ENCODE measurements around the gene LINC01488. TPM values are rescaled to one million over a fixed set of nuclear protein-coding genes. Genes with fewer than 3 reads are reported as not detected.

Gene LINC01488
- total and polyA plus RNA-seq, 9 donors = 0.04 to 0.16 (median 0.10) TPM; not detected in 2

GRCh38 chr11:69445131-69445470 is 36.4 kb upstream of the LINC01488 start:
- Histone ChIP-seq H3K27ac (ENCODE audit: low read length) (peak overlapping the region; percentile 98), H3K9me3 (replicated peaks; ENCODE audit: control insufficient read depth, low read depth, low read length) (no peaks in the 10 kb centered on the region), H3K36me3 (ENCODE audit: control insufficient read depth, insufficient read depth, low read length) (no peaks in the 10 kb centered on the region), H3K4me3 (ENCODE audit: low read length) (no peak overlapping the region), H3K27me3 (ENCODE audit: control insufficient read depth, insufficient read depth, low read length) (peaks cover under 1% of the 10 kb centered on the region), H3K4me1 (ENCODE audit: control insufficient read depth, insufficient read depth, low read length) (peaks cover 63% of the 10 kb centered on the region)
- WGBS (ENCODE audit: insufficient coverage) = 62% methylated on average over 7 of the region's 11 CpGs
- peak; percentile 52 for DNase-seq

- Histone ChIP-seq H3K27ac (ENCODE audit: low read length) (no peak overlapping the region), H3K36me3 (ENCODE audit: control insufficient read depth, insufficient read depth, low read length) (no peaks in the 10 kb centered on the region), H3K9me3 (replicated peaks; ENCODE audit: control insufficient read depth, low read depth, low read length) (no peaks in the 10 kb centered on the region), H3K4me1 (ENCODE audit: control insufficient read depth, insufficient read depth, low read length) (peaks cover 68% of the 10 kb centered on the region), H3K27me3 (ENCODE audit: control insufficient read depth, insufficient read depth, low read length) (peaks cover 3% of the 10 kb centered on the region), H3K4me3 (ENCODE audit: low read length) (no peak overlapping the region)
- WGBS (ENCODE audit: insufficient coverage) = 90% methylated on average over 7 of the region's 11 CpGs
- no peak for DNase-seq
Observed at GRCh38 chr11:69446108-69446507, 35.4 kb upstream of the LINC01488 start.

GRCh38 chr11:69447786-69448185 is 33.7 kb upstream of the LINC01488 start:
- no peak overlapping the region for H3K27ac ChIP-seq (ENCODE audit: low read length)
- H3K27me3 ChIP-seq (ENCODE audit: control insufficient read depth, insufficient read depth, low read length) = peaks cover 3% of the 10 kb centered on the region
- H3K36me3 ChIP-seq (ENCODE audit: control insufficient read depth, insufficient read depth, low read length) = no peaks in the 10 kb centered on the region
- DNase-seq = no peak
- H3K9me3 ChIP-seq (replicated peaks; ENCODE audit: control insufficient read depth, low read depth, low read length) = no peaks in the 10 kb centered on the region
- whole genome bisulfite sequencing (ENCODE audit: insufficient coverage) = 68% methylated on average over 6 of the region's 7 CpGs
- H3K4me3 ChIP-seq (ENCODE audit: low read length) = no peak overlapping the region
- H3K4me1 ChIP-seq (ENCODE audit: control insufficient read depth, insufficient read depth, low read length) = peaks cover 59% of the 10 kb centered on the region

- H3K27ac ChIP-seq (ENCODE audit: low read length) = peak overlapping the region; percentile 91
- no peaks in the 10 kb centered on the region for H3K9me3 ChIP-seq (replicated peaks; ENCODE audit: control insufficient read depth, low read depth, low read length)
- 67% methylated on average over 13 of the region's 15 CpGs for WGBS (ENCODE audit: insufficient coverage)
- H3K36me3 ChIP-seq (ENCODE audit: control insufficient read depth, insufficient read depth, low read length) = no peaks in the 10 kb centered on the region
- DNase-seq = no peak
- H3K27me3 ChIP-seq (ENCODE audit: control insufficient read depth, insufficient read depth, low read length) = peaks cover 3% of the 10 kb centered on the region
- H3K4me1 ChIP-seq (ENCODE audit: control insufficient read depth, insufficient read depth, low read length) = peaks cover 50% of the 10 kb centered on the region
- H3K4me3 ChIP-seq (ENCODE audit: low read length) = no peak overlapping the region
Observed at GRCh38 chr11:69448471-69449284, 32.8 kb upstream of the LINC01488 start.

GRCh38 chr11:69449320-69450063 is 32.0 kb upstream of the LINC01488 start:
- Histone ChIP-seq H3K4me1 (ENCODE audit: control insufficient read depth, insufficient read depth, low read length) (peaks cover 42% of the 10 kb centered on the region), H3K36me3 (ENCODE audit: control insufficient read depth, insufficient read depth, low read length) (no peaks in the 10 kb centered on the region), H3K4me3 (ENCODE audit: low read length) (no peak overlapping the region), H3K9me3 (replicated peaks; ENCODE audit: control insufficient read depth, low read depth, low read length) (no peaks in the 10 kb centered on the region), H3K27me3 (ENCODE audit: control insufficient read depth, insufficient read depth, low read length) (peaks cover 3% of the 10 kb centered on the region), H3K27ac (ENCODE audit: low read length) (peak overlapping the region; percentile 91)
- WGBS (ENCODE audit: insufficient coverage) = 29% methylated on average over 29 of the region's 29 CpGs
- peak; percentile 88 for DNase-seq

GRCh38 chr11:69450064-69450856 is 31.2 kb upstream of the LINC01488 start:
- Histone ChIP-seq H3K4me3 (ENCODE audit: low read length) (no peak overlapping the region), H3K36me3 (ENCODE audit: control insufficient read depth, insufficient read depth, low read length) (no peaks in the 10 kb centered on the region), H3K27me3 (ENCODE audit: control insufficient read depth, insufficient read depth, low read length) (peaks cover 3% of the 10 kb centered on the region), H3K27ac (ENCODE audit: low read length) (peak overlapping the region; percentile 91), H3K4me1 (ENCODE audit: control insufficient read depth, insufficient read depth, low read length) (peaks cover 34% of the 10 kb centered on the region), H3K9me3 (replicated peaks; ENCODE audit: control insufficient read depth, low read depth, low read length) (no peaks in the 10 kb centered on the region)
- 68% methylated on average over 13 of the region's 18 CpGs for WGBS (ENCODE audit: insufficient coverage)
- peak; percentile 47 for DNase-seq

DNA sequence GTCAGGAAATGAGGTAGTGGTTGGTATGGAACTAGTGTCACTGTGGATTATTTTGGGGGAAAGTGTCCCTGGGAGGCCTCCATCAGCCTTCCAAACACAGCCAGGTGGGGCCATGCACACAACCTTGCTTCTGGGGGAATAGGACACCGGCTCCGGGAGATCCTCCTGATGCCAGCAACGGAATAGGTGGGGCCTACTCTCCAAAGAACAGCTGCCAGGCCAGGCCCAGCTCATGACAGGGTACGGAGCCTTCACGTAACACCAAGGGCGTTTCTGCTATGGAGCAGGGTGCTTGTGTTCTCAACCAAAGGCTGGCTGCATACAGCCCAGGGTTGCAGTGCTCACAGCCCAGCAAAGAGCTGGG is 30.6 kb upstream of the LINC01488 start:
- no peak overlapping the region for H3K4me3 ChIP-seq (ENCODE audit: low read length)
- no peaks in the 10 kb centered on the region for H3K9me3 ChIP-seq (replicated peaks; ENCODE audit: control insufficient read depth, low read depth, low read length)
- DNase-seq = no peak
- H3K27me3 ChIP-seq (ENCODE audit: control insufficient read depth, insufficient read depth, low read length) = peaks cover 3% of the 10 kb centered on the region
- H3K4me1 ChIP-seq (ENCODE audit: control insufficient read depth, insufficient read depth, low read length) = peaks cover 31% of the 10 kb centered on the region
- H3K27ac ChIP-seq (ENCODE audit: low read length) = peak overlapping the region; percentile 74
- 89% methylated on average over 6 of the region's 6 CpGs for WGBS (ENCODE audit: insufficient coverage)
- no peaks in the 10 kb centered on the region for H3K36me3 ChIP-seq (ENCODE audit: control insufficient read depth, insufficient read depth, low read length)

GRCh38 chr11:69451289-69451688 is 30.2 kb upstream of the LINC01488 start:
- H3K27me3 ChIP-seq (ENCODE audit: control insufficient read depth, insufficient read depth, low read length) = peaks cover 3% of the 10 kb centered on the region
- no peak for DNase-seq
- no peak overlapping the region for H3K27ac ChIP-seq (ENCODE audit: low read length)
- peaks cover 31% of the 10 kb centered on the region for H3K4me1 ChIP-seq (ENCODE audit: control insufficient read depth, insufficient read depth, low read length)
- H3K4me3 ChIP-seq (ENCODE audit: low read length) = no peak overlapping the region
- no peaks in the 10 kb centered on the region for H3K36me3 ChIP-seq (ENCODE audit: control insufficient read depth, insufficient read depth, low read length)
- H3K9me3 ChIP-seq (replicated peaks; ENCODE audit: control insufficient read depth, low read depth, low read length) = no peaks in the 10 kb centered on the region

DNA sequence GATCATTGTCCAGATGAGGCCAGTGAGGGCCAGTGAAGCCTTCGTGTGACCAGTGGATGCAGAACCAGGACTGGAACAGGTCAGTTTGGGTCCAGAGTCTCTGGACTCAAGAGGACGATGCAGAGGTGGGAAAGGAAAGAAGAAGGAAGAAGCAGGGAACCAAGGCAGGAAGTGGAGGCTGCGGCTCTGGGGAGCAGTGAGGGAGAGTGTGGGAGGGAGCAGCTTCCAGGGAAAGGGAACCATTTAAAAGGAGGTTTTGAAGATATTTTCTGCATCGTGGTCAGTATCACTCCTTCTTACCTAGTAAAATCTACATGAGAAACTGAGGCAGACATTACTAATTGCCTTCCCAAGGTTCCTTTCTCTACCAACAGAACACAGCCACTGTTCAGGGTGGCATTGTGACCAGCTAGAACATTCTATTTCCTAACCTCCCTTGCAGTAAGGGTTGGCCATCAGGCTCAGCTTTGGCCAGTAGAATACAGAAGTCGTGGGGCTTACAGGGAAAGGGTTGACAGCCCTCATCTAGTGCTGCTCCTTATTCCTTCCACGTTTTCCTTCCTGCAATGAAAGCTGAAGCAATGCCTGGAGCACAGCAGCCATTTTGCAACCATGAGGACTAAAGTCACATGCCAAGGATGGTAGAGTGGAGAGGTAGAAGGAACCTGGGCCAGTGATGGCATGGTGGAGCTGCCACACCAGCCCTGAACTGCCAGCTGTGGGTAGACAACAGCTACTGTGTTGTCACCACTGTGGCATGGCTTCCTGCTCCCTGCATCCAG is 29.1 kb upstream of the LINC01488 start:
- Histone ChIP-seq H3K27ac (ENCODE audit: low read length) (no peak overlapping the region), H3K9me3 (replicated peaks; ENCODE audit: control insufficient read depth, low read depth, low read length) (peaks cover 7% of the 10 kb centered on the region), H3K4me1 (ENCODE audit: control insufficient read depth, insufficient read depth, low read length) (peaks cover 30% of the 10 kb centered on the region), H3K4me3 (ENCODE audit: low read length) (no peak overlapping the region), H3K27me3 (ENCODE audit: control insufficient read depth, insufficient read depth, low read length) (peaks cover 3% of the 10 kb centered on the region), H3K36me3 (ENCODE audit: control insufficient read depth, insufficient read depth, low read length) (no peaks in the 10 kb centered on the region)
- DNase-seq = no peak
- WGBS (ENCODE audit: insufficient coverage) = 71% methylated on average over 5 of the region's 6 CpGs
